NCI-H2029 (cell line): Measurements from ENCODE around the gene GTPBP2.
A peak's percentile ranks its signal among the peaks of the same experiment; 100 is the strongest.

Experiments used
- DNase-seq: peaks from one replicate; lab custom pipeline; 2025; lab: John Stamatoyannopoulos, UW

GTPBP2 gene

GRCh38 chr6:43575772-43576551 is 53.1 kb downstream of the GTPBP2 start, which contains the start of the genes POLH and XPO5:
TSS of gene POLH (plus strand) at chr6:43576185. CDS start at chr6:43582320, 6,135 bp downstream.
TSS of gene XPO5 (minus strand) at chr6:43576038. CDS start at chr6:43575864, 174 bp downstream.
- DNase-seq = peak; percentile 92

GRCh38 chr6:43575105-43575771 is 53.8 kb downstream of the GTPBP2 start:
- DNase-seq = no peak

- DNase-seq = no peak
Observed at GRCh38 chr6:43572015-43572414, 57.0 kb downstream of the GTPBP2 start.

- no peak for DNase-seq
Observed at GRCh38 chr6:43570876-43571441, 58.1 kb downstream of the GTPBP2 start.
